CMK (cell line): Measurements from ENCODE around the gene RETREG1.
"Not testable (repeated sequence)": the region's sequence is repeated elsewhere in the genome, so short reads cannot be mapped to it uniquely, and the experiment has no call there.

ENCODE experiments used
- DNase-seq: peaks from one replicate; pipeline ENCODE4 v3.0.0-alpha.2; 2010; ENCODE audit warnings: low read depth

Gene RETREG1, protein sequence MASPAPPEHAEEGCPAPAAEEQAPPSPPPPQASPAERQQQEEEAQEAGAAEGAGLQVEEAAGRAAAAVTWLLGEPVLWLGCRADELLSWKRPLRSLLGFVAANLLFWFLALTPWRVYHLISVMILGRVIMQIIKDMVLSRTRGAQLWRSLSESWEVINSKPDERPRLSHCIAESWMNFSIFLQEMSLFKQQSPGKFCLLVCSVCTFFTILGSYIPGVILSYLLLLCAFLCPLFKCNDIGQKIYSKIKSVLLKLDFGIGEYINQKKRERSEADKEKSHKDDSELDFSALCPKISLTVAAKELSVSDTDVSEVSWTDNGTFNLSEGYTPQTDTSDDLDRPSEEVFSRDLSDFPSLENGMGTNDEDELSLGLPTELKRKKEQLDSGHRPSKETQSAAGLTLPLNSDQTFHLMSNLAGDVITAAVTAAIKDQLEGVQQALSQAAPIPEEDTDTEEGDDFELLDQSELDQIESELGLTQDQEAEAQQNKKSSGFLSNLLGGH

GRCh38 chr5:16616536-16617273, at the start of gene RETREG1:
TSS of gene RETREG1 (minus strand) at chr5:16616997. CDS start at chr5:16616971, 26 bp downstream.
- no peak for DNase-seq

- DNase-seq: no peak
Measured at GRCh38 chr5:16666130-16666882, 49.5 kb upstream of the RETREG1 start.

DNA sequence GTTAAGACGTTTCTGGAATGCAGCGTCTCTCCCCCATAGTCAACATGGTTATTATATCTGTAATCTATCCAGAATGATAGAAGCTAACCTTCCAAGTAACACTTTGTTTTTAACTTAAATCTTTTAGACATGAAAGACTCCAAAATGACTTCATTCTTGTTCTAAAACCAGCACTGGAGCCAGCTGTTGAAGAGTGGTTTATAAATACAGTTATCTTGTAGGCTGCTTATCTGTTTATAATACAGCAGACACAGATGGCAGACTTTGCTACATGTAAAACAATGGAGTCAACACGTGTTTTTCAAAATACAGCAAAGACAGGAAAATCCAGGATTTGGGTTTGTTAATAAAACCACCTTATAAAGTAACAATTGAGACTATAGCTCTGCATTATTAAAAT, 48.8 kb upstream of the RETREG1 start:
- no peak for DNase-seq

DNA sequence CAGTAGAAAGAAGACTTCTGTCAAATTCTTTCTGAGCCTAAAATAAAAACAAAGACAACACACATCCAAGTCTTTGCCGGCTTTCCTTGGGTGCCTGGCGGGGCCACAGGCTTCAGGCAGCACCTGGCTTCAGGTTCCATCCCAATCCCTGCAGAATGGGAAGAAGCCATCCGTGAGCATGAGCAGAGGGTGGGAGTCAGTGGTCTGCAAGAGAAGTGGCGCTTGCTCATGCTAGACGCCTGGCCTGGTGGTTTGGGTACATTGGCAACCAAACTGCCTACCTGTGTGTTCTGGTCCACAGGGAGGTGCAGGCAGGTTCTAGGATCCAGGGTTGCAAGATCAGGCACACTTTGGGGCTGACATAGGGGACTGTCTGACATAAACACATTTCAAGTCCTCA, 47.6 kb upstream of the RETREG1 start:
- DNase-seq: no peak

DNA sequence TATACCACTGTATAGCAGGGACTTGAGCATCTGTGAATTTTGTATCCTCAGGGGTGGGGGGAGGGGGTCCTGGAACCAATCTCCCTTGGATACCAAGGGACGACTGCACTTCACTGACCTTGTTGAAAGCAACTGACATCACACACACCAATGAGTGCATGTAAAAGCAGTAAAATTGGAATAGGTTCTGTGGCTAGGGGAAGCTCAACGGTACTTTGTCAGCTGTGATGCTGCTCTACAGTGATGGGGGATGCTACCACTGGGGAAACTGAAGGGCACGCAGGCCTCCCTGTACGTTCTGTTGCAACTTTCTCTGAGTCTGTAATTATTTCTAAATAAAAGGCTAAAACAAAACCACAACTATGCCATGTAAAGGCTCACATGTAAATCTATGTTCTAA, 47.0 kb upstream of the RETREG1 start:
- DNase-seq: no peak

DNA sequence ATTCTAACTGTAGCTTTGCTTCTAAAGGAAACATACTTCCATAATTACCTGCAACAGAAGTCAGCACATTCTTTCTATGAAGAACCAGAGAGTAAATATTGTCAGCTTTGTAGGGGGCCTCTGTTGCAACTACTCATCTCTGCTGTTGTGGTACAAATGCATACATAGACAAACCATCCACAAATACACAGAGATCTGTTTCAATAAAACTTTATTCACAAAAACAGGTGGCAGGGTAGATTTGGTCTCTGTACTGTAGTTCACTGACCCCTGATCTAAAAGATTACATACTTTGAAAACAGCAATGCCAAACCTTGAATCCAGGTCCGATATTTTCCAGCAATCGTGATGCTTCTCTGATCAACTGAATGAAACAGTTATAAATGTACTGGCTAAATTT, 44.9 kb upstream of the RETREG1 start:
- DNase-seq: no peak

GRCh38 chr5:16660982-16661381, 44.2 kb upstream of the RETREG1 start:
- DNase-seq: no peak

GRCh38 chr5:16659536-16659935, 42.7 kb upstream of the RETREG1 start:
- DNase-seq: no peak

GRCh38 chr5:16656561-16657191, 39.9 kb upstream of the RETREG1 start:
- no peak for DNase-seq

- no peak for DNase-seq
Measured at GRCh38 chr5:16654647-16655334, 38.0 kb upstream of the RETREG1 start.

- DNase-seq: not testable (repeated sequence)
Measured at GRCh38 chr5:16648739-16649138, 31.9 kb upstream of the RETREG1 start.

GRCh38 chr5:16644301-16644889, 27.6 kb upstream of the RETREG1 start:
- no peak for DNase-seq

- DNase-seq: no peak
Measured at GRCh38 chr5:16642867-16643266, 26.1 kb upstream of the RETREG1 start.

GRCh38 chr5:16639206-16639605, 22.4 kb upstream of the RETREG1 start:
- DNase-seq: no peak

DNA sequence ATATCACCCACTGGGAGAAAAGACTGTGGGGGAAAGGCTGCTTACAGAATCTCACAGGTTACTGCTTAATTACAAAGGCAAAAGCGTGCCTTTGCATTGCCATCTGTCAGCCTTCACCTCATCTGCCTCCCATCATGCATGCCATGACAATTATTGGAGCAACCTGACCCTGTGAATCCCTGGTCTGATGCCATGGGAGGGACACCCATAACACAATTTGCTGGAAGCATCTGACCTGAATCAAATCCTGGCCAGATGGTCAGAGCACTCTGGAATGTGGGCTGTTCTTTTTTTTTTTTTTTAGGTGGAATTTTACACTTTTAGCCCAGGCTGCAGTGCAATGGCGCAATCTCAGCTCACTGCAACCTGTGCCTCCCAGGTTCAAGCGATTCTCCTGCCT, 11.6 kb upstream of the RETREG1 start:
- no peak for DNase-seq

- DNase-seq: no peak
Measured at GRCh38 chr5:16626696-16627264, 10.0 kb upstream of the RETREG1 start.

GRCh38 chr5:16625096-16625495, 8.3 kb upstream of the RETREG1 start:
- no peak for DNase-seq

- DNase-seq: no peak
Measured at GRCh38 chr5:16619136-16619535, 2.3 kb upstream of the RETREG1 start.

- DNase-seq: no peak
Measured at GRCh38 chr5:16618138-16618897, 1.5 kb upstream of the RETREG1 start.
